Caki2 (cell line): ENCODE data around the gene LGALS3. TPM values are rescaled to one million over a fixed set of nuclear protein-coding genes. Genes with fewer than 3 reads are reported as not detected.

ENCODE experiments used
- DNase-seq: peaks from one replicate; pipeline ENCODE4 v3.0.0-alpha.2; 2015; ENCODE audit warnings: low read depth
- in situ Hi-C: cut with HindIII; loops from 2 replicates; pipeline ENCODE4 v1.10.0; 2016; ENCODE audit warnings: low sequenced_read_pairs, low pct_unique_long_range_greater_than_20kb, mixed read lengths
- total RNA-seq: library from RNA; depleted of rRNA; stranded (reverse); fragments of >200 nt; shearing (Covaris generic); gene quantifications from 2 replicates; pipeline ENCODE4 v1.2.3, GENCODE V29; 2014; ENCODE audit warnings: low replicate concordance

The LGALS3 gene
- total RNA-seq, 1 experiment from 2014 or later: 274 TPM

DNA sequence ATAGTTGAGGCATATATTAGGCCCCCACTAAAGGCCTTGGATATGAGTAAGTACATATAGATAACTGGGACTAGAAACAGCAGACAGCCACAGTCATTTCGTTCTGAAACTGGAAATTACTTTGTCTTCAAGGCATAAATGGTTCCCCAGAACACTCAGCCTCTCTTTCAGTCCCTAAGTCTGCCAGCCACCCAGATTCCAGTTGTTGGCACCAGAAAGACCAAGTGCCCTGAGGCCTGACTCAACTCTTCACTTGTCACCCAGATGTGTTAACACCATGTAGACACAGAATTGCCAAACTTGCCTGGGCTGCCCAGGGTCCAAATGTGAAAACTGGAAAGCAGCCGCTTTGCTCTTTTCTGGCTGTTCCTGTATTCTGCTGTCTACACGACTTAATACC is 3.0 kb upstream of the LGALS3 start:
- no peak for DNase-seq
- in situ Hi-C loops: no loop called here

DNA sequence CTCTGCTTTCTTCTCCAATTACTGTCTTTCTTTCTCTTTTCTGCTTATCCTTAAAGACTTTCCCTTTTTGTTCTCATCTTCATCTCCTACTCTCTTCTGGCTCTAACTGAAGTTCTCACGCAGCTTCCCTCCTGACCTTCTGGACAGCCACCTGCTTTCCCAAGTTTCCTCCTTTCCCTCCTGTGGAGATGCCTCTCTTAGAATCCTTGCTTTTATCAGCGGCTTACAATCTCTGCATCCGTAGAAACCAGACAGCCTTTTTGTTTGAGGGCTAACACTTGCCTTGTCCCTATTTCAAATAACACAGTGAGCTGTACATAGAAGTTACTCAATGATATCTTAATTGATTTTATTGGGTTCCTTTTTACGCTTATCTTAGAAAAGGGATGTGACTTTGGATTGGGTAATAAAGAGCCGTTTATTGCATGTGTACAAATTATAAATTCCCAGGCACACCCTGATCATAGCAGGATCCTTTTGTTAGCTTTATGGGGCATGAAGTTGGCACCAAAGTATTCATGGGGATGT is 2.1 kb upstream of the LGALS3 start:
- in situ Hi-C loops: no loop called here
- no peak for DNase-seq

DNA sequence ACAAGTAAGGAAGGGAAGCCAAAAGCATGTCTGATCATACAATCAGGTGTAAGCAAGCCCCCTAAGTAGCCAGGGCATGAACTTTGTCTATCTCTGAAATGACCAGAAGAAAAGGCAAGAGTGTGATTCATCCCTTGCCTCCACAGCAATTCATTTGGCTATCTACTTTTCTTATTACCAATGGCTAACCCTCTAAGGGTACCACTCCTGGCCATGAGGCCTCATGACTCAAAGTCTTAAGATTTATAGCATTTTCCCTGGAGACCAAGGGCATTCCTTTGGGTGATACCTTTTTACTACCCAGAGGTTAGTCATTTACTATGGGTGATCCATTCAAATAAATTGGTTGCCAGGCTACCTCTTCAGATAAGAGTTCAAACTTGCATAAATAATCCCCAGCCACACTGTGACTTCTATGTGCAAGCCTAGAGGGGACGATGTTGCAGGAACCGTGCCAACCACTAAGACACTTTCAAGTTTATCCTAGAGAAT is 1.5 kb upstream of the LGALS3 start:
- in situ Hi-C loops: no loop called here
- peak; percentile 77 for DNase-seq

DNA sequence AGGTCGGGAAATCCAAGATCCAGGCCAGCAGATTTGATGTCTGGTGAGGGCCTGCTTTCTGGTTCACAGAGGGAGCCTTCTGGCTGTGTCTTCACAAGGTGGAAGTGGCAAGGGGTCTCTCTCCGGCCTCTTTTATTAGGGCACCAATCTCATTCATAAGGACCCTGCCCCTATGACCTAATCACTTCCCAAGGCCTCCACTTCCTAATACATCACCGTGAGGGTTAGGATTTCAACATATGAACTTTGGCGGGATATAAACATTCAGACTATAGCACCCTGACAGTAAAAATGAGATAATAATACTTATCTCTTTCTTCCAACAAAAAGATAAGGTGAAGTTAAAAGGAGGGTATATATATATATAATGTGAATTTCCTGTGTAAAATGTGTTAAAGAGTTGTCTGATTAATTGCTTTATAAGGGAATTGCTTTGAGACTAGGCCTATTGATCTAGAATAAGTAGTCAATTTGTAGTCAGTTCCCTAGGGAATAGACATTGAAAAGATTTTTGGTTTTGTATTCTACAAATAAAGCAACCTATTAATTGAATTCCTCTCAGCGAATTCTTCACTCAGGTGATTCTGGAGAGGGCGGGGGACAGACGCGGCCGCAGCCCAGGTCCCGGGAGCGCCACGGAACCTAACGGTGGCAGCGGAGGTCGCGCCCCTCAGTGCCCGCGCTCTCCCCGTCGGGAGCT is 516 bp upstream of the LGALS3 start:
- DNase-seq: no peak
- in situ Hi-C loops: no loop called here

DNA sequence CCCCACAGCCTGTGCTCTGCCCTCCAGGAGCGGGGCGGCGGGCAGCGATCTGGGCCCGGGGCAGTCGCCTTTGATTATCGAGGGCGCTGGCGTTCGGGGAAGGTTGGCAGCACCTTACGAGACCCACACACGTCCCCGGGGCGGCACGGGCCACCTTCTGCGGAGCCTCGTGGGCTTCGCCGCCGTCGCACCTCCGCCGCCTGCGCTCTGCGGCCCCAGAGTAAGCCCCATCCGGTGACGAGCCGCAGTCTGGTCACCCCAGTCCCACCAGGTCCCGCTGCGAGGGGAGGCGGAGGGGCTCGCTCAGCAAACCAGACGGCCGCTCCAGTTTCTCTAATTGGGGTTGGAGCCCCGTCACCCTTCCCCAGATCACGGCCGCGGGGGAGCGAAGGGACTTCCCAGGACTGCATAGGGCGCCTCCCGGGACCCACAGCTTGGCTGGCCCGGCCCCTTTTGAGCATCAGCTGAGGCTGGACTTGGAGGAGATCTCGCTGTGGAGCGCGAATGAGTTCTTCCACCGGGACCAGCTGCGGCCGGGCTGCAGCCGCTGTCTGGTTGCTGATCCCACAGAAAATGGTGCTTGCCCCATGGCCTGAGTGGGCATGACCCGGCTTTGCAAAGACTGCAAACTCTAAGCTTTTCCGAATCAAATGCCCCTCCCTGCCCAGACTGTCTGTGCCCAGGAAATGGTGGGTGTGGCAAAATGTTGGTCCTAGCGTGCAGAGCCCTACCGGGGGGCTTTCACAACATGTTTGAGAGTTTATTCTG is 560 bp downstream of the LGALS3 start:
- in situ Hi-C loops: no loop called here
- DNase-seq: peak; percentile 67

DNA sequence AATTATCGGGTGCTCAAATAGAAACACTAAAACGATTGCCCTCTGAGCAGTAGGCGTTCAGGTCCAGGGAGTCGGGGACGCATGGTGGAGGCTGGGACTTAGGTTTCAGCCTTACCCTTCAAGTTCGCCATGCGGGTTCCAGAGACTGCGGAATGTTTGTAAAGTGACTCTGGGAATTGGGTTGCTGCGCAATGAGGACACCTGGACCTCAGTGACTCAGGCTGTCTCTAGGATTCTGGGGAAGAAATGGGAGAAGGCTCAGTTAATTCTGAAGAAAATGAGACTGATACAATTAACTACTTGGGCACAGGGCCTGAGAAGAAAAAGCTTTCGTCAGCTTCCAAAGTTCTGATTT is 1.1 kb downstream of the LGALS3 start:
- DNase-seq: peak; percentile 56
- in situ Hi-C loops: no loop called here

DNA sequence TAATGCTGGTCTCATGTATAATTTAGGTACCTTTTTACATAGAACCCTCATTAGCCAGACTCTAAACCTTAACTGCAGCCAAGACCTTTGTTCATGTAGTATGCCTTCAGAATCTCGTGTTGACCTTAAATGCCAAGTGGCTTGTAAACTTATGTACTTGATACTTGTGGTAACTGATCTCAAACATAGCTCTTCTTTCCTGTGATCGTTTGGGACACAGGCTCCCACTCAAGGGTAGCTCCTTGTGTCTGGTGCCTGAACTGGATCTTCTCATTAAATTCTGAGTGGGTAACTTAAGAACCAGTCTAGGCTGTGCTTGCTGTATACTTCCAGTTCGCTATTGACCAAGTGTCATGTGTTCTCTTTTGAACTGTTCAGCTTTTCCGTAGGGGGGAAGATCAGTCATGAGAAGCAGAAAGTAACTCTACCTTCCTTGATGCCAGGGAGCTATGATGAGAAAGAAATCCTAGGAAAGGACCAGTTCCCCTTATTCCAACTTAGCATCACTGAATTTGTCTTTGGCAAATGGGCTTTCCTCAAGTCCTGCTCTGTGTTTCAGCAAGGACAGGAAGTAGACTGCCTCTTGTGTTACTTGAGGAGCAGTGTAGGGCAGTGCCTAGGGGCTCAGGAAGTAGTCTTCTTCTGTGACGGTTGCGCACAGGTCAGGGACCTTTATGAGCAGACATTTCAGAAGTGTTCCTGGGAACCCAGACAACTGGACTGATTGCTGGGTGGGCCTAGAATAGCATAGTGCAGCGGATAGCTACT is 2.5 kb downstream of the LGALS3 start:
- no peak for DNase-seq
- in situ Hi-C loops: no loop called here

DNA sequence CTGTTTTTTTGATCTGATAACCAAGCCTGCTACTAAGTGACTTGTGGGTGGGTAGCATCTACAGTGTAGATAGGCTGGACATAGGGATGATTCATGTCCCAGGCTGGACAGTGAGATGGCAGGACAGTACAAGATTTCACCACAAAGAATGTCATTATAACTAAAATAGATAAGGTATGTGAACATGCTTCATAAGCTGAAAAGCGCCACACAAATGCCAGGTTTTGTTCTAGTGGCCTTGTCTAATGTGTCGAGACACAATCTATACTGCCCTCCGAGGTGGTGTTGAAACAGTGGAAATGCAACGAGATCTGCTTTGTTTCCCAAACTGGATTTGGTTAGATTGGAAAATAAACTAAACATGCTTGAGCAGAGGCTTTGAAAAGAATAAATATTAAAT is 4.4 kb downstream of the LGALS3 start:
- in situ Hi-C loops: no loop called here
- DNase-seq: no peak

DNA sequence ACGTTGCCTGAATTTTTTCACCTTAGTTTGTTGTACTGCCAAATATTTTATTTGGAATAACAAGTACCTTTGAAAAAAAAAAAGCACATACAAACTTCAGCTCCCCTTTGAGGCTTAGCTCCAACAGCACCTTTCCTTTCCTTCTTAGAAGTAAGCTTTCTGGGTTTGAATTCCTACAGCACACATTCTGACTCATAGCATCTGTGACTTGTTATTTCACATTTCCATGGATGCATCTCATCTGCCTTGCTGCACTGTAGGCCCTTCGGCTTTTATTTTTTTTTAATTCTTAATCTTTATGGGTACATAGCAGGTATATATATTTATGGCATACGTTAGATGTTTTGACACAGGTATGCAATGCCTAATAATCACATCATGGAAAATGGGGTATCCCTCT is 7.2 kb downstream of the LGALS3 start:
- no peak for DNase-seq
- in situ Hi-C loops: no loop called here

DNA sequence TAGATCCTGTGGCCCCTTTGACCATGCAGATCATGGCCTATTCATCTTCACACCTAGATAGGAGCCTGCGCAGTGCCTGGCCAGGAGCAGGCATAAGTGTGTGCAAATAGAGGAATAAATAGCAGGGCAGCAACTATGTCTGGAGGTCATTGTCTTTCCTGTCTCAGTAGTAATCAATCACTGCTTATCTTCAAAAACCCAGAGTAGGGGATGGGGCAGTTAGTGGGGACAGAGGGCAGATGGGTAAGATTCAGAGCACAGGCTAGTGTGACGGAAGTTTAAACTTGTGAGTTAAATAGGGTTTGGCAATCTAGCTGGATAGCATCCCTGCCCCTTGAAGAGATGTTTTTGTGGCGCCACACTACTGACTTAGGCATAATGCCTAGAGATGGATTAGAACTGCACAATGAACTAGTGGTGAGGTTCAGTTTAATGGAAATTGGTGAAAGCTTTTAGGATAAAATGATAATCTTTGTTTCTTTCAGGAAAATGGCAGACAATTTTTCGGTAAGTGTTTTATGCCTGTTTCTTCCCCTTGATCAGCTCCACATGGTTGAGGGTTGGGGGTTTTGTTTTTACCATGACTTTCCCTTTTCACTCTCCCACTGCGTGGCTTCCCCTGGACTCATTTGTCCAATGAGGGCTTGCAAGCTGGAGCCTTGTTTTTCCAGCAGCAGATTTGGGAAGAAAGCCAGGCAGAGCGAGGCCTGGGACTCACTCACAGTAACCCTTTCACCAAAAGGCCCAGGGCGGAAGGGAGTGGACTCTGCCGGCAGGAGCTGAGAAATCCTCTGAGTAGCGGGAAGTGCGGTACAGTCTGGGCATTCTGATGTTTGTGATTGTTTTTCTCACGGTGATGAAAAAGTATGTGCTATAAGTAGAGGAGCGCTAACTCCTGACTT is 8.1 kb downstream of the LGALS3 start:
- in situ Hi-C loops: no loop called here
- no peak for DNase-seq

DNA sequence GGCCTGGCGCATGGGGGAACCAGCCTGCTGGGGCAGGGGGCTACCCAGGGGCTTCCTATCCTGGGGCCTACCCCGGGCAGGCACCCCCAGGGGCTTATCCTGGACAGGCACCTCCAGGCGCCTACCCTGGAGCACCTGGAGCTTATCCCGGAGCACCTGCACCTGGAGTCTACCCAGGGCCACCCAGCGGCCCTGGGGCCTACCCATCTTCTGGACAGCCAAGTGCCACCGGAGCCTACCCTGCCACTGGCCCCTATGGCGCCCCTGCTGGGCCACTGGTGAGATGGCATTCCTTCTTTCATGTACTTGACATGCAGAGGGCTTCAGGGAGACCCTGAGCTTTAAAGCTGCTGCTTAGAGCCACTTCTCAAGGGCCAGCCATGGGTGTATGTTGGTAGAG is 9.0 kb downstream of the LGALS3 start:
- in situ Hi-C loops: no loop called here
- no peak for DNase-seq

DNA sequence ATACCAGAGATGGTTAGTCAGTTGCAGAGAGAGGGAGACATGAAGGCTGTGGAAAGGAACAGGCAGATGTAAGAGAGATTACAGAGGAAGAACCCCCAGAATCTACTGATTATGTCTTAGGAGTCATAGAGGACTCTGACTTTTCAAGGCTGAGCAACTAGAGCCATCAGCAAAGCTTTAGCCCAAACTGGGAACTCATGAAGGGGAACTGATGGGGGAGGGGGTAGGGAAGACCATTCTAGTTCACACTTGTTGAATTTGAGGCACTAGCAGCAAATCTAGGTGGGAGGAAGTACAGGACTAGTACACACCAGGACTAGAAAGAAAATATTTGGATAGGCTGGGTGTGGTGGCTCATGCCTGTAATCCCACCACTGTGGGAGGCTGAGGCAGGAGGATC is 10.1 kb downstream of the LGALS3 start:
- no peak for DNase-seq
- in situ Hi-C loops: no loop called here

DNA sequence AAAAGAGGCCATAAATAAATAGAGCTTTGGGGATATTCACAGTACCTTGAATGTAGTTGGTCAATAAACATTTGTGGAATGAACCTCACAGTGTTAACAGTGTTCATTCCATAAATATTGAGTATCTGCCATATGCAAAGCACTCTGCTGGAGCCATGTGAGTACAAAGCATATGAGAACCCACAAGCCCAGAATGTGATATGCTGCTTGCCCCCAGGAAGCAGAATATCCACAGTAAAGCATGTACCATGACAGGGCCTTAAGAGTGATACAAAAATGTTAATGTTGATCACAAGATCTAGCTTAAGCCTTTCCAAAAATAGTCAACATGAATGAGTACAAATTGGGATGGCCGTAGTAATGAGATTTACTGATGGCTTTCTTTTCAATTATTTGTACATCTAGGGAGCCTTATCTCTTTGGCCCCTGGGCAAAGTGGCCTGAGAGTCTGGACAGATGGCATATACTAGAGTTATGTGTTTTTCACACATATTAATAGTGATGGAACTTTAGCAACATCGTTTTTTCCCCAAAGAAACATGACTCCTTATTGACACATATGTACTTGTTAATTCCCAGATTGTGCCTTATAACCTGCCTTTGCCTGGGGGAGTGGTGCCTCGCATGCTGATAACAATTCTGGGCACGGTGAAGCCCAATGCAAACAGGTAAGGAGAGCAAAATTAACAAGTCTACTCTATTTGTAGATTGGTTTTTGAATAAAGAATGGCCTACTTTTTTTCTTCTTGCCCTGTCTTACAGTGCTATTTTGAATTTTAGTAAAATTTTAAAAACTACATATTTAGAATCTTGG is 10.9 kb downstream of the LGALS3 start:
- in situ Hi-C loops: no loop called here

DNA sequence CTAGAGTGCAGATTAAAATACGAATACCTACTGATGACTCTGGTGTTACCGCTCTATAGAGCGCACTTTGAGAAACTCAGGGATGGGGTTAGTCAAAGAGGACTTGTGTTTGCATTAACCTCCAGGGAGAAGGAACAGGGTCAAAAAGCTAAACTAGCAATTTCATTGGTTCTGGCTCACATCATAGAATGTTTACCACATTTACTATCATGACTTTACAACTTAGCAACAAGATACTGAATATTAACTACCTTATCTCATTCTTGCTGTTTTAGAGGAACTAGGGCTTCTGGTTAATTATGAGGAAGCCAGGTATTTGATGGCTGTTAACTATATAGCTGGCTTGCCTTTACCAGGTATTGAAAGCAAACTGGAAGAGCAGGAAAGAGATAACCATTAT is 12.8 kb downstream of the LGALS3 start:
- in situ Hi-C loops: no loop called here
- no peak for DNase-seq

More for the DNA sequence above, 10.9 kb downstream of the LGALS3 start:
- no peak for DNase-seq

DNA sequence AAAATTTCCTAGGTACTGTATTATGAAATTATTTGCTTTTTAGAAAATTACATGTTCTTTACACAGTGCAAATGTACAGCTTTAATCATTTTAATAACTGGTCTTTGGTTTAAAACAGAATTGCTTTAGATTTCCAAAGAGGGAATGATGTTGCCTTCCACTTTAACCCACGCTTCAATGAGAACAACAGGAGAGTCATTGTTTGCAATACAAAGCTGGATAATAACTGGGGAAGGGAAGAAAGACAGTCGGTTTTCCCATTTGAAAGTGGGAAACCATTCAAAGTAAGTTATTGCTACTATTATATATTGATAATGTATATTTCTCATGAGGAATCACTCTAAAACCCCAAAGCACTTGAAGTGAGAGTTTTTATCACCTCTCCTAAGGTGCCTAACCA is 13.4 kb downstream of the LGALS3 start:
- no peak for DNase-seq
- in situ Hi-C loops: no loop called here

DNA sequence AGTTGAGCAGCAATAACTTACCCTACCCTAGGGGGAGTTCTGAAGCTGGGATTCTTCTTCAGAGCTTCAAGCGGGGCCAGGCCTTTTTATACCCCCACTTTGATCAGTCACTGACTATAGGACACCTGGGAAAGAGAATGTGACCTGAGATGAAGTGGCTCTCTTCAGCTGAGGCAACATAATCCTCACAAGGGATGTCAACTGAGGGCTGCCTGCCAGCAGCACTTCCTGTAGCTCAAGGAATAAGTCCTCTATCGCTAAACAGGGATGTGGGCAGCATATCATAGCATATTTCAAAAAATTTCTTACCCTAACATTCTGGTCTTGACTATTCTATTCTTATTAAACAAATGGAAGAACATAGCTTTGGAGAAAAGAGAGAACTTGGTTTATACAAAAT is 17.4 kb downstream of the LGALS3 start:
- no peak for DNase-seq
- in situ Hi-C loops: no loop called here

DNA sequence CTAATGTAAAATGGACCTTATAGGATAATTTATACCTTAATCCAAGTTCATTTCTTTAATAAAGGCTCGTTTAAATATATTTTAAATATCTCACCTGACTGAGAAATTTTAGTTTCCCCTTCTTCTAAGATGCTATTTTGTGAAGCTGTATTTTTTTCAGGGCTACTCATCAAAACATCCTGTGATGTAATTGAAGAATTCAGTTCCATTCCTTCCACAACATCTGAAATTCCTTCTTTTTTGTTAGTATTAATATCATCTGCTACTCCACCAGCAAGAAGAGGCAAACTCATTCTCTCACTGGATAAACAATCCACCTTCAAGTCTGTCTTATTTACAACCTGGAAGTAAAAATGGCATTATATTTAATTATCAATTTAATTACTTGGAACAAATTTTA is 22.5 kb downstream of the LGALS3 start:
- no peak for DNase-seq
- in situ Hi-C loops: no loop called here
